Right lobe of liver (tissue), 4 donors: ENCODE data around the gene SCAPER.

Source experiments
- CTCF ChIP-seq, 4 donors: fragments of 200-600 bp in 3 of 4; fragments of 450-650 bp in 1 of 4; IDR thresholded peaks; one replicate each; pipeline versions ENCODE4 v1.5.1 to v1.8.0; 2016 to 2022; ENCODE audit warnings: antibody characterized with exemption in 4 of 4, mild to moderate bottlenecking in 2 of 4
- POLR2A ChIP-seq: fragments of 450-650 bp; IDR thresholded peaks from one replicate; pipeline ENCODE4 v1.6.1; 2017; ENCODE audit warnings: antibody characterized with exemption, mild to moderate bottlenecking
- donor health status: DM: no; HTN: no; CAD: no.
- donor health status: DM: no; HTN: no; CAD: no.
- donor health status: DM: no; HTN: yes; CAD: no.

GRCh38 chr15:76885212-76885611 lies 19.9 kb downstream of the SCAPER start:
- TF ChIP-seq POLR2A (no peak), CTCF (IDR thresholded peaks at IDR 0.05) (no peak)
